Neuronal stem cell (in vitro differentiated cells): ENCODE data around the gene EWSR1.
"Not testable (repeated sequence)": the region's sequence is repeated elsewhere in the genome, so short reads cannot be mapped to it uniquely, and the experiment has no call there.

ENCODE experiments used
- DNase-seq: peaks from one replicate; pipeline ENCODE4 v3.0.0-alpha.2; 2013; ENCODE audit warnings: low spot score
- H2AFZ ChIP-seq: one replicate; pipeline ENCODE4 v1.6.1; 2013; ENCODE audit warnings: mild to moderate bottlenecking, low read length, inconsistent platforms
- H2AK5ac ChIP-seq: 2 replicates; pipeline ENCODE4 v1.6.1; 2013; ENCODE audit warnings: low read depth, mild to moderate bottlenecking, inconsistent platforms, low read length, moderate library complexity, mixed read lengths
- H2BK120ac ChIP-seq: 2 replicates; pipeline ENCODE4 v1.6.1; 2013; ENCODE audit warnings: low read depth, mild to moderate bottlenecking, inconsistent platforms, low read length, moderate library complexity, mixed read lengths
- H2BK12ac ChIP-seq: one replicate; pipeline ENCODE4 v1.6.1; 2013; ENCODE audit warnings: low read length, inconsistent platforms
- H2BK15ac ChIP-seq: 2 replicates; pipeline ENCODE4 v1.6.1; 2013; ENCODE audit warnings: mild to moderate bottlenecking, low read length, inconsistent platforms, mixed read lengths
- H2BK5ac ChIP-seq: one replicate; pipeline ENCODE4 v1.6.1; 2013; ENCODE audit warnings: inconsistent platforms, mild to moderate bottlenecking, low read length, moderate library complexity
- H3K14ac ChIP-seq: one replicate; pipeline ENCODE4 v1.6.1; 2013; ENCODE audit warnings: low read length, inconsistent platforms
- H3K18ac ChIP-seq: 2 replicates; pipeline ENCODE4 v1.6.1; 2013; ENCODE audit warnings: low read length, inconsistent platforms
- H3K23ac ChIP-seq: 2 replicates; pipeline ENCODE4 v1.6.1; 2013; ENCODE audit warnings: low read depth, mild to moderate bottlenecking, mixed read lengths, low read length, inconsistent platforms; ENCODE audit not compliant: poor library complexity
- H3K27ac ChIP-seq: replicated peaks from 3 replicates; pipeline ENCODE4 v1.5.1; 2013; ENCODE audit warnings: low read length, inconsistent platforms
- H3K27me3 ChIP-seq, 3 experiments: 2 replicates each; pipeline ENCODE4 v1.6.1; 2013; ENCODE audit warnings: low read length in 3 of 3, mild to moderate bottlenecking in 2 of 3, inconsistent platforms in 1 of 3, low read depth in 1 of 3, mixed read lengths in 1 of 3, moderate library complexity in 1 of 3; ENCODE audit not compliant: control insufficient read depth in 3 of 3, insufficient read depth in 3 of 3
- H3K36me3 ChIP-seq, 2 donors: replicated peaks in 1 of 2; 2 replicates each; pipeline ENCODE4 v1.6.1; 2013; ENCODE audit warnings: low read length in 2 of 2; ENCODE audit not compliant: control insufficient read depth in 2 of 2, insufficient read depth in 2 of 2
- H3K4ac ChIP-seq: 2 replicates; pipeline ENCODE4 v1.6.1; 2013; ENCODE audit warnings: inconsistent platforms, mild to moderate bottlenecking, low read length, moderate library complexity
- H3K4me1 ChIP-seq, 2 donors: 1 replicate in 1 of 2; 2 replicates in 1 of 2; pipeline ENCODE4 v1.6.1; 2013; ENCODE audit warnings: low read length in 2 of 2, low read depth in 1 of 2; ENCODE audit not compliant: control insufficient read depth in 2 of 2, insufficient read depth in 1 of 2
- H3K4me2 ChIP-seq: one replicate; pipeline ENCODE4 v1.6.1; 2013; ENCODE audit warnings: mild to moderate bottlenecking, low read length, inconsistent platforms; ENCODE audit not compliant: insufficient read depth, poor library complexity, severe bottlenecking
- H3K4me3 ChIP-seq, 2 donors: 2 replicates each; pipeline ENCODE4 v1.5.1; 2013; ENCODE audit warnings: low read length in 2 of 2, mild to moderate bottlenecking in 2 of 2, inconsistent platforms in 1 of 2, moderate library complexity in 1 of 2
- H3K79me1 ChIP-seq: one replicate; pipeline ENCODE4 v1.6.1; 2013; ENCODE audit warnings: low read depth, mild to moderate bottlenecking, inconsistent platforms, low read length, moderate library complexity
- H3K9ac ChIP-seq: one replicate; pipeline ENCODE4 v1.6.1; 2013; ENCODE audit warnings: mild to moderate bottlenecking, low read depth, low read length, inconsistent platforms; ENCODE audit not compliant: poor library complexity
- H3K9me3 ChIP-seq, 2 donors: replicated peaks in 1 of 2; 2 replicates each; pipeline versions ENCODE3 to v1.6.1; 2013; ENCODE audit warnings: low read length in 2 of 2, mild to moderate bottlenecking in 2 of 2, inconsistent platforms in 1 of 2, low read depth in 1 of 2, mixed read lengths in 1 of 2, moderate library complexity in 1 of 2; ENCODE audit not compliant: control insufficient read depth in 2 of 2, insufficient read depth in 1 of 2
- H4K8ac ChIP-seq: one replicate; pipeline ENCODE4 v1.6.1; 2013; ENCODE audit warnings: low read depth, mild to moderate bottlenecking, inconsistent platforms, low read length, moderate library complexity
- H4K91ac ChIP-seq: one replicate; pipeline ENCODE4 v1.6.1; 2013; ENCODE audit warnings: low read length, low read depth, mild to moderate bottlenecking, inconsistent platforms; ENCODE audit not compliant: poor library complexity
- WGBS, 2 donors: extraction: QIAGEN DNeasy Blood & Tissue Kit; methylation state at CpG; one replicate each; pipeline ENCODE4 v1.1.7; 2013; ENCODE audit warnings: missing lambda C conversion rate in 2 of 2, mixed read lengths in 1 of 2; ENCODE audit not compliant: insufficient read length in 2 of 2, insufficient replicate concordance in 1 of 2; ENCODE audit errors: extremely low coverage in 2 of 2; 5-methylcytosine and 5-hydroxymethylcytosine counted together

EWSR1 gene

GRCh38 chr22:29231971-29232959, 35.8 kb upstream of the EWSR1 start:
- H2BK5ac ChIP-seq: no peak overlapping the region
- H3K9me3 ChIP-seq: peaks cover 0 to 8% of the 10 kb centered on the region in 2 donors
- peak overlapping the region; percentile 1 for H3K23ac ChIP-seq
- no peak overlapping the region for H3K4me2 ChIP-seq
- no peak overlapping the region for H4K8ac ChIP-seq
- no peak overlapping the region for H4K91ac ChIP-seq
- no peaks in the 10 kb centered on the region for H3K4me1 ChIP-seq
- no peak overlapping the region for H2BK15ac ChIP-seq
- peak overlapping the region; percentile 65 for H2BK12ac ChIP-seq
- H2AK5ac ChIP-seq: peak overlapping the region; percentile 24
- no CpG with 5 or more reads among the region's 22 CpGs for WGBS, 2 donors
- H3K9ac ChIP-seq: peak overlapping the region; percentile 22
- H3K4me3 ChIP-seq: no peak overlapping the region
- no peak overlapping the region for H2BK120ac ChIP-seq
- H3K14ac ChIP-seq: no peak overlapping the region
- H3K36me3 ChIP-seq: no peaks in the 10 kb centered on the region
- H3K27ac ChIP-seq: no peak overlapping the region
- no peak overlapping the region for H3K4ac ChIP-seq
- no peaks in the 10 kb centered on the region for H3K79me1 ChIP-seq
- no peaks in the 10 kb centered on the region for H3K27me3 ChIP-seq
- no peak overlapping the region for H2AFZ ChIP-seq
- H3K18ac ChIP-seq: peak overlapping the region; percentile 79
- DNase-seq: no peak

DNA sequence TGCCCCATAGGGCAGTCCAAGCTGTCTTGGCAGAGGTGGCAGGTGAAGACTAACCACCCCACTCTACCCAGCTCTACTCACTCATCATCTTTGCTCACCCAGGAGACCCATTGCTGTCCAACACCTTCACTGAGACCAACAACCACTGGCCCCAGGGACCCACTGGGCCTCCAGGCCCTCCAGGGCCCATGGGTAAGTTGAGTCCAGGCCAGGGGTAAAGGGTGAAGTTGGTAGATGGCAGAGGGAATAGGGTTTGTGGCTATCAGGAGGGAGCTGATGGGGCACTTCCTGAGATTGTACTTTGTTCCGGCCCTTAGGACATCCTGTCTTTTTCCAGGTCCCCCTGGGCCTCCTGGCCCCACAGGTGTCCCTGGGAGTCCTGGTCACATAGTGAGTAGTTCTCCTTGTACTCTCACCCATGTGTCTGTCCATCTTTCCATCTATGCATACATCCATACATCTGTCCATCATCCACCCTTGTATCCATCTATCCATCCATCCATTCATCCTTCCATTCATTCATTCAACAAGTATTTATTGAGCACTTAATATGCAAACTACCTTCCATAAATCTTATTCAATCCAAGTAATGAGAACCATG, 34.7 kb upstream of the EWSR1 start:
- Histone ChIP-seq H2BK5ac (no peak overlapping the region), H4K91ac (no peak overlapping the region), H3K36me3 (no peaks in the 10 kb centered on the region), H3K14ac (no peak overlapping the region), H3K79me1 (no peaks in the 10 kb centered on the region), H2BK15ac (no peak overlapping the region), H3K9me3 (peaks cover 0 to 8% of the 10 kb centered on the region in 2 donors), H2AK5ac (no peak overlapping the region), H3K4me1 (no peaks in the 10 kb centered on the region), H2BK120ac (no peak overlapping the region), H3K18ac (no peak overlapping the region), H3K27ac (no peak overlapping the region), H3K23ac (no peak overlapping the region), H2BK12ac (no peak overlapping the region), H3K4me2 (no peak overlapping the region), H2AFZ (no peak overlapping the region), H3K4ac (no peak overlapping the region), H4K8ac (no peak overlapping the region), H3K4me3 (peak overlapping the region in 1 of 2 donors; percentile 55), H3K27me3 (no peaks in the 10 kb centered on the region), H3K9ac (no peak overlapping the region)
- DNase-seq: no peak
- WGBS, 2 donors: no CpG with 5 or more reads among the region's 1 CpG

- H3K14ac ChIP-seq, H3K27me3 ChIP-seq, H2AK5ac ChIP-seq, H2AFZ ChIP-seq, H3K4me3 ChIP-seq, H3K79me1 ChIP-seq, H3K4me2 ChIP-seq, H3K18ac ChIP-seq, H2BK15ac ChIP-seq, DNase-seq, H3K4me1 ChIP-seq, H3K4ac ChIP-seq, H3K9ac ChIP-seq, H2BK120ac ChIP-seq, H4K8ac ChIP-seq, H4K91ac ChIP-seq, H2BK5ac ChIP-seq, H3K23ac ChIP-seq, H3K27ac ChIP-seq: not testable (repeated sequence)
- Histone ChIP-seq H2BK12ac (peak overlapping the region; percentile 58), H3K9me3 (peaks cover 14 to 52% of the 10 kb centered on the region in 2 donors), H3K36me3 (peaks cover 2 to 49% of the 10 kb centered on the region in 2 donors)
- no CpG with 5 or more reads among the region's 9 CpGs for WGBS, 2 donors
These were observed 27.6 kb upstream of the EWSR1 start for GRCh38 chr22:29240481-29240880.

DNA sequence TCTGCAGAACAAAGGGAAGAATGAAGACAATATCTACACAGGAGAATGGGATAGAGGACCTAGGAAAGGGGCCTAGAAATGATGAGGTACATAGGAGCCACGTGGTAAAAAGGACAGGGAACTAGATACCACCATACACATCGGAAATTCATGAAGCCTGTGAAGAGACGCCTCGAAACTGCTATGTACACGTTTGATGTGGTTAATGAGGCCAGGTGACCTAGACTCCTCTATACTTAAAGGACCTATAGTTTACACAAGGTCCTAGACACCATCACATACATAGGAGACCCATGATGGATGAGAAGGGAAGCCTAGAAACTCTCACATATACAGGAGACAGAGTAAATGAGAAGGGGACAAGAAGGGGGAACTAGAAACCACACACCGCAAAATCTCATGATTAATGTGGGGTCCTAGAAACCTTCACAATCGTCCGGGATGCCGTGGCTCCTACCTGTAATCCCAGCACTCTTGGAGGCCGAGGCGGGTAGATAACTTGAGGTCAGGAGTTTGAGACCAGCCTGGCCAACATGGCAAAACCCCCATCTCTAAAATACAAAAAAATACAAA, 24.1 kb upstream of the EWSR1 start:
- Histone ChIP-seq H3K79me1 (peaks cover 3% of the 10 kb centered on the region), H4K8ac (no peak overlapping the region), H3K18ac (no peak overlapping the region), H3K9me3 (peaks cover 14 to 48% of the 10 kb centered on the region in 2 donors), H3K27ac (no peak overlapping the region), H2BK120ac (no peak overlapping the region), H2BK5ac (no peak overlapping the region), H3K23ac (no peak overlapping the region), H3K14ac (no peak overlapping the region), H3K27me3 (no peaks in the 10 kb centered on the region), H3K4me2 (no peak overlapping the region), H4K91ac (no peak overlapping the region), H3K4me3 (peak overlapping the region in 1 of 2 donors; percentile 5), H2AK5ac (no peak overlapping the region), H3K4ac (no peak overlapping the region), H2AFZ (no peak overlapping the region), H3K9ac (no peak overlapping the region), H2BK12ac (no peak overlapping the region), H2BK15ac (no peak overlapping the region), H3K4me1 (peaks cover 0 to 3% of the 10 kb centered on the region in 2 donors), H3K36me3 (peaks cover 2 to 60% of the 10 kb centered on the region in 2 donors)
- WGBS, 2 donors: no CpG with 5 or more reads among the region's 11 CpGs
- no peak for DNase-seq
